ENCODE measurements around the gene CDH1. TPM values are rescaled to one million over a fixed set of nuclear protein-coding genes. Genes with fewer than 3 reads are reported as not detected.

The CDH1 gene
- total and polyA plus RNA-seq, 2 experiments from 2014 or later, result 64.1 to 142 TPM

GRCh38 chr16:68704232-68704867, 32.7 kb upstream of the CDH1 start:
- Mint-ChIP-seq H3K4me1 (peaks cover 6% of the 10 kb centered on the region), H3K27ac (0 out of 2 replicates have a peak overlapping the region, but pooled peaks have one; percentile 41), H3K36me3 (ENCODE audit: low read depth) (no peaks in the 10 kb centered on the region), H3K4me3 (no peak overlapping the region), H3K9me3 (no peaks in the 10 kb centered on the region), H3K27me3 (ENCODE audit: insufficient read depth, low read depth, poor library complexity) (peaks cover 19% of the 10 kb centered on the region)
- Histone ChIP-seq H3K4me1 (ENCODE audit: insufficient read depth) (peaks cover 9% of the 10 kb centered on the region; the same call in 1 of the 2 replicates), H3K27ac (ENCODE audit: low read depth) (no peak overlapping the region), H3K27me3 (ENCODE audit: insufficient read depth) (no peaks in the 10 kb centered on the region), H3K79me2 (replicated peaks; ENCODE audit: insufficient read depth) (no peaks in the 10 kb centered on the region), H3K9me2 (ENCODE audit: insufficient read depth) (no peaks in the 10 kb centered on the region), H3K36me3 (ENCODE audit: insufficient read depth) (no peaks in the 10 kb centered on the region; the same call in 1 of the 2 replicates), H2AFZ (no peak overlapping the region), H3K4me3 (no peak overlapping the region), H4K20me1 (replicated peaks; ENCODE audit: insufficient read depth) (peaks cover 6% of the 10 kb centered on the region), H3K4me2 (no peak overlapping the region), H3F3A (replicated peaks; ENCODE audit: low read depth) (peaks cover 7% of the 10 kb centered on the region; the same call in 1 of the 2 replicates)
- ATAC-seq (peak; percentile 87), DNase-seq (ENCODE audit: low spot score) (peak; percentile 96)
- peak; percentile 48 for TF ChIP-seq POLR2AphosphoS5 (IDR thresholded peaks at IDR 0.05; ENCODE audit: low read depth)
- no peak for TF ChIP-seq ZNF331 (CRISPR knock-in tag; IDR thresholded peaks at IDR 0.05; ENCODE audit: low read depth)
- peak; percentile 87 to 99 for TF ChIP-seq CTCF (conservative IDR thresholded peaks at IDR 0.05; ENCODE audit: low read depth in 2 of 2)

GRCh38 chr16:68707340-68708152, 29.5 kb upstream of the CDH1 start:
- Histone ChIP-seq H3K27me3 (ENCODE audit: insufficient read depth) (no peaks in the 10 kb centered on the region), H3K4me1 (ENCODE audit: insufficient read depth) (peaks cover 9% of the 10 kb centered on the region; the same call in 1 of the 2 replicates), H3K27ac (ENCODE audit: low read depth) (0 out of 2 replicates have a peak overlapping the region, but pooled peaks have one; percentile 50), H2AFZ (no peak overlapping the region), H3F3A (replicated peaks; ENCODE audit: low read depth) (0 out of 2 replicates have a peak, but pooled peaks cover 11% of the 10 kb centered on the region), H3K9me2 (ENCODE audit: insufficient read depth) (no peaks in the 10 kb centered on the region), H3K79me2 (replicated peaks; ENCODE audit: insufficient read depth) (no peaks in the 10 kb centered on the region), H3K36me3 (ENCODE audit: insufficient read depth) (no peaks in the 10 kb centered on the region), H3K4me2 (no peak overlapping the region), H3K4me3 (no peak overlapping the region), H4K20me1 (replicated peaks; ENCODE audit: insufficient read depth) (no peaks in the 10 kb centered on the region; the same call in 1 of the 2 replicates)
- TF ChIP-seq CTCF (conservative IDR thresholded peaks at IDR 0.05; ENCODE audit: low read depth in 2 of 2) (peak; percentile 40 to 68), CREB1 (CRISPR knock-in tag; IDR thresholded peaks at IDR 0.05; ENCODE audit: low read depth) (no peak)
- Mint-ChIP-seq H3K27ac (peak overlapping the region; percentile 74; the same call in 1 of the 2 replicates), H3K4me3 (no peak overlapping the region), H3K27me3 (ENCODE audit: insufficient read depth, low read depth, poor library complexity) (peaks cover 24% of the 10 kb centered on the region), H3K36me3 (ENCODE audit: low read depth) (no peaks in the 10 kb centered on the region), H3K9me3 (no peaks in the 10 kb centered on the region), H3K4me1 (peaks cover 21% of the 10 kb centered on the region)
- ATAC-seq (peak; percentile 83), DNase-seq (ENCODE audit: low spot score) (peak; percentile 87)

Measured in GM23338 (cell line).